Stomach (tissue), 4 donors: ENCODE data around the gene MXI1.
A peak's percentile ranks its signal among the peaks of the same experiment; 100 is the strongest.

Source experiments
- CTCF ChIP-seq, 7 experiments: fragments of 450-650 bp in 4 of 7; fragments of 200-600 bp in 3 of 7; sonication (generic) in 3 of 7; IDR thresholded peaks; one replicate each; pipeline ENCODE4 v1.5.1; 2016 to 2019; ENCODE audit warnings: antibody characterized with exemption in 7 of 7, control low read depth in 2 of 7, mild to moderate bottlenecking in 1 of 7
- EP300 ChIP-seq: sonication (generic); formaldehyde crosslinking; IDR thresholded peaks from one replicate; pipeline ENCODE4 v1.6.1; 2017; ENCODE audit warnings: antibody characterized with exemption
- POLR2A ChIP-seq, 4 donors: fragments of 450-650 bp; IDR thresholded peaks; one replicate each; pipeline ENCODE4 v1.6.1; 2016; ENCODE audit warnings: antibody characterized with exemption in 4 of 4, control low read depth in 2 of 4, mild to moderate bottlenecking in 1 of 4, moderate library complexity in 1 of 4
- POLR2AphosphoS5 ChIP-seq, 3 donors: sonication (generic); formaldehyde crosslinking; IDR thresholded peaks; one replicate each; pipeline ENCODE4 v1.6.1; 2016; ENCODE audit warnings: antibody characterized with exemption in 3 of 3

- TF ChIP-seq EP300 (no peak), CTCF (IDR thresholded peaks at IDR 0.05) (peak in 2 of 7 experiments; percentile 20 to 22), POLR2A (IDR thresholded peaks at IDR 0.05) (peak in 1 of 4 donors; percentile 23), POLR2AphosphoS5 (IDR thresholded peaks at IDR 0.05) (peak; percentile 32 to 83 (median 79))
Observed at GRCh38 chr10:110221721-110222261, 14.4 kb downstream of the MXI1 start.
